Measurements from ENCODE around the gene RPL7A. TPM values are rescaled to one million over a fixed set of nuclear protein-coding genes. Genes with fewer than 3 reads are reported as not detected.

RPL7A gene
- total RNA-seq, 1 experiment from 2014 or later = 2,895 TPM

- Histone ChIP-seq H2BK20ac (ENCODE audit: low read depth, low read length, poor library complexity, severe bottlenecking) (no peak within 1 kb of the TSS), H3K4me2 (ENCODE audit: insufficient read depth, insufficient read length, low read length) (peak within 1 kb of the TSS; percentile 60), H2AFZ (ENCODE audit: low read length) (no peak within 1 kb of the TSS), H3K9ac (ENCODE audit: extremely low read depth, insufficient read length, low read length) (peak within 1 kb of the TSS; percentile 45), H2BK12ac (ENCODE audit: insufficient read length, low read depth, low read length) (no peak within 1 kb of the TSS), H2BK120ac (ENCODE audit: low read depth, low read length, poor library complexity, severe bottlenecking) (no peak within 1 kb of the TSS), H3T11ph (ENCODE audit: low read length) (no peak within 1 kb of the TSS), H3K79me2 (ENCODE audit: insufficient read depth, low read length) (no peaks in the 10 kb centered on the region; the same call in 1 of the 2 replicates), H3K18ac (ENCODE audit: insufficient read length, low read depth, low read length) (no peak within 1 kb of the TSS), H3K27me3 (ENCODE audit: insufficient read depth, low read length) (no peaks in the 10 kb centered on the region), H4K20me1 (ENCODE audit: control insufficient read depth, insufficient read depth, insufficient read length) (no peaks in the 10 kb centered on the region), H2BK5ac (ENCODE audit: insufficient read length, low read length) (no peak within 1 kb of the TSS), H3K23me2 (ENCODE audit: insufficient read length, low read depth, low read length, poor library complexity, severe bottlenecking) (peaks cover 10% of the 10 kb centered on the region), H4K8ac (replicated peaks; ENCODE audit: insufficient read length, low read depth, low read length) (no peak within 1 kb of the TSS), H3K23ac (ENCODE audit: insufficient read length, low read depth, low read length) (no peak within 1 kb of the TSS), H3K4me1 (ENCODE audit: insufficient read depth, low read length) (no peaks in the 10 kb centered on the region), H3K79me1 (ENCODE audit: insufficient read depth, low read depth, low read length, poor library complexity, severe bottlenecking) (peaks cover 3% of the 10 kb centered on the region), H2BK15ac (ENCODE audit: low read depth, low read length) (no peak within 1 kb of the TSS), H2AK5ac (ENCODE audit: insufficient read length, low read length) (no peak within 1 kb of the TSS), H4K5ac (ENCODE audit: insufficient read length, low read depth, low read length) (no peak within 1 kb of the TSS), H3K14ac (ENCODE audit: insufficient read depth, low read length) (no peak within 1 kb of the TSS), H3K27ac (ENCODE audit: insufficient read length, low read depth, low read length) (no peak within 1 kb of the TSS), H3K4ac (ENCODE audit: low read depth, low read length) (no peak within 1 kb of the TSS), H3K56ac (ENCODE audit: insufficient read length, low read depth, low read length) (no peak within 1 kb of the TSS), H4K91ac (ENCODE audit: insufficient read length, low read depth, low read length) (no peak within 1 kb of the TSS), H3K9me3 (ENCODE audit: control insufficient read depth, low read depth, low read length) (no peaks in the 10 kb centered on the region)
- H3K4me1 Mint-ChIP-seq = peaks cover 11 to 12% of the 10 kb centered on the region in 2 experiments
- peak within 1 kb of the TSS; percentile 92 to 96 for H3K4me3 Mint-ChIP-seq
- no CpG with 5 or more reads among the region's 78 CpGs for WGBS (ENCODE audit: extremely low coverage, insufficient read length, low lambda C conversion rate)
- peak within 1 kb of the TSS; percentile 72 to 95 (median 94); a peak in 5 of 7 replicates for H3K27ac Mint-ChIP-seq
- peak; percentile 24; the same call in 1 of the 3 replicates for TF ChIP-seq CTCF (conservative IDR thresholded peaks at IDR 0.05)
- H3K27me3 Mint-ChIP-seq (ENCODE audit: low read depth) = no peaks in the 10 kb centered on the region
- DNase-seq = peak; percentile 88
- no peaks in the 10 kb centered on the region for H3K9me3 Mint-ChIP-seq
- peaks cover 12 to 57% (median 50%) of the 10 kb centered on the region in 3 experiments; a peak in 6 of 7 replicates for H3K36me3 Mint-ChIP-seq (ENCODE audit: insufficient read depth in 1 of 3, low read depth in 3 of 3)
Measured at GRCh38 chr9:133356391-133357091, 8.5 kb downstream of the RPL7A start, which contains the start of the genes SURF1 and SURF2. TSS of gene SURF1 (minus strand) at chr9:133356487. CDS start at chr9:133356453, 34 bp downstream. TSS of gene SURF2 (plus strand) at chr9:133356550. CDS start at chr9:133356593, 43 bp downstream.
